IPS-NIHi7 (cell line): ENCODE data around the gene BUD13.

ENCODE experiments used
- DNase-seq: peaks from one replicate; pipeline ENCODE4 v3.0.0; 2012; ENCODE audit warnings: mixed read lengths; ENCODE audit errors: extremely low spot score

The BUD13 gene

DNA sequence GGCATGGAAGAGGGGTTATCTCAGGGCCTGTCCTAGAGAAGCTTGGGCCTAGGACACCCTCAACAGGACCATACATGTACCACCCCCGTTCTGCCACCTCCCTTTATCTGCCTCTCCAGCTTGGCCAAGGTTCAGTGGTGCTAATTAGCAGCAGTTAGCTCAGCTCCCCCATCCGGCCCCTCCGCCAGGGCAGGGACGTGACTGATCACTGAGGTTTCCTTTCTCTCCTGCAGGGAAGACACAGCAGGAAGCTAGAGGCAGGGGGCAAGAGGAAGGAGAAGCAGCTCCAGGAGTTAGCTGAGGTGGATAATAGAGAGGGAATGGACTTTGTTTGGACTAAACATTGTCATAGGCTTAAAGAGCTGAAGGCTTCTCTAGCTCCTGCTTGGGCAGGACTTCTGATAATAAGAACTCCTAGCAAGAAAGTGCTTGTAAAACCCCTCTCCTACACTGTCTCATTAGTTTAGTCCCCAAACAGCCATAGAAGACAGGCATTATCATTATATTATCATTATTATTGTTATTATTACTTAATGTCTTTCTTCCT, 53.8 kb downstream of the BUD13 start:
- DNase-seq, result no peak

DNA sequence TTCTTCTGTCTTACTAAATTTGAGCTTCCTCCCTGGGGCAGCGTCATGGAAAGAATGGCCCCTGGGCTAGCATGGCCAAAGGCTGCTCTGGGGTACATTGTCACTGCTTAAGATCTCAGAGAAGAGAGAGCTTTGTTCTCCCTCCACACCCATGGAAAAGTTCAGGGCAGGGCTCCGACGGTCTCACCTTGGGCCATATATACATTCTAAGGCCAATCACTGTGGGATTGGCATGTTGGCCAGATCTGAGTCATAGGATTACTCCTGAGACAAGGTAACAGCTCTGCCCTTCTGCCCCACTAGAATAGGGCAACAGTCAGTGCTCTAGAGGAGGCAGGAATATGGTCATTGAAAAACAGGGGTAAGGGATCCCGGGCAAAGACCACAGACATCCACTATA, 56.2 kb downstream of the BUD13 start:
- DNase-seq, result no peak

DNA sequence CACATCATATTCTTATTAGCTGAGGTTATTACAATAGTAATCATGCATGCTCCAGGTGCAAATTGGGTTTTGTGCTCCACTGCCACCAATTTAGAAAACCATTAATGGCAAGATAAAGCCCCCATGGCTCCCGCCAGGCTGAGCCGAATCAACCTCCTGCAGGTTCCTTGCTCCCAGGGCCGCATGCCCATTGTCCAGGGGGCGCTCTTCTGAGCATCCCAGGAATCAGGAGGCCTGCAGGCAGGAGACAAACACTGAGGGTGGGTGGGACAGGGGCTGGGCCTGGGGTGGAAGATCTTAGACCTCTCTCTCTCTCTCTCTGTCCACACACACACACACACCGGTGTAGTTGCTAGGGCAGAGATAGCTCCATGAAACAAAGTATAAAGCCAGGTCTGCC, 57.4 kb downstream of the BUD13 start:
- DNase-seq, result peak; percentile 70

DNA sequence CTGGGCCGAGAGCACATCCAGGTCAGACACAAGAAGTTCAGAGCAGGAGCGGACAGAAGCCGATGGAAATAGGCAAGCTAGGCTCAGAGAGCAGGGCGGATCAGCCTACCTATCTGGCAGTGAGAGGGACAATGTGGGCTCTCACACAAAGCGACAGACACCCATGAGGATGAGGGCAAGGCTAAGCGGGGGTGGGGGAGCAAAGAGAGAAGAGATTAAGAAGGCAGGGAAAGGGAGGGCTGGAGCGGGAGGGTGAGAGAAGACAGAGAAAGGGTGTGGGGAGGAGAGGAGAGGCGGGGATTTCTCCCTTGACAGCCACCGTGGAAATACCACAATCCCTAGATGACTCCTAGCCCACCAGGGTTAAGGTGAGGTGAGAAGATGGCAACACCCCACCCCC, 57.9 kb downstream of the BUD13 start:
- no peak for DNase-seq

DNA sequence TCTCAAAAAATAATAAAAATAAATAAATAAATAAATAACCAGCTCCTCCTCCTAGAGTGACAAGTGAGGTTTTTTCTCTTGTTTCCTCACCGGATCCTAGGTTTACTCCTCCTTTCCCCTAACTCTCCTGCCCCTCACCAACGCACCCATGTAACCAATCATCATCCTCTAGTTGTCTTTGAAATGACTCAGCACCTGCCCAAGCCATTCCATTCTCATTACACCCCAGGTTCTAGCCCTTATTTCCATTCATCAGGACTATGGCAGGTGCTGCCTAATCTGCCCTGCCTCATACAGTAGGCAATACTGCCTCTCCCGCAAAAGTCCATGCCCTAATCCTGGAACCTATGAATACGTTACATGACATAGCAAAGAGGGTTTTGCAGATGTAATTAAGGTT, 60.4 kb downstream of the BUD13 start:
- DNase-seq, result no peak

DNA sequence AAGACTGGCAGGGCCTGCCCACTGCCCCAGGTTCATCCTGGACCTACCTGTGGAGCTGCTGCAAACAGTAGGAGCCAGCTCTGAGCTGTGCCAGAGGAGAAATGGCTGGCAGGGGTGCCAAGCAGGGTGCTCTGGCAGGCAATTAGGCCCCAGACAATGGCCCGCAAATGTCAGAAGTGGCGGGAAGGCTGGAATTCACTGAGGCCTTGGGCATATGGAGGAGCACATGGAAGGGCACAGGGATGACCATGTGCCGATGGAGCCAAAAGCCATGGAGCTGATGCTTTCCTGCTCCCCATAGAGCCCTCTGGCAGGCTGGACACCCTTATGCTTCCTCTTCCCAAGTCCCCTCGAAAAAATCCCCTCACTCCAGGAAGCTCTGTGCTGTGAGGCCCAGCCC, 62.0 kb downstream of the BUD13 start:
- no peak for DNase-seq

DNA sequence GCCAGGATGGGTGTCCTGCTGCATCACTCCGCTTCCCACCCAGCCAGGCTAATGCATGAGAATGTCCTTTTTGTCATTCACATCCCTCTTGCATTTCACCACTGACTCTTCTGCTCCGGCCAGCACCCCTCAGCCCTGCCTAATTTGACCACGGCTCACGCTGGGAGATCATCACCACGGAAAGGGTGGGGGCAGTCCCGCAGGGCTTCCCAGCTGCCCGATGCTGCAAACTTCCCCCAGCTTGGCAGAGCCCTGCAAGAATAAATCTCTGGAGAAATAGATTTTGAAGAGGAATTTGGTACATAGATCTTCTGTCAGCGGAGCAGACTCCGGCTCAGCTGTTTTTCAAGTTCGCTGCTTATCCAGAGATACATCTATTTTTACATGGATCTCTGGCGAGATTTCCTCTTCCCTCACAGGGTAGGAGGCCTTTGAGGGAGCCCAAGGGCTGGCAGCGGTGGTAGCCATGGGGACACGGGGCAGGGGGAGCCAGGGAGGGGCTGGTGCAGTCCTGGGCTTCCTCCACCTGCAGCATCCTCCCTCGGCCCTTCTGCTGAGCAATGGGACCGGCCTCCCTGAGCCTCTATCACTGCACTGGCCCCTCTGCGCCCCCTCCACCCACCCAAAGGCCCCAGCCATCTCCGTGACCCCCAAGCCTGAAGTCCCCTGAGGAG, 62.6 kb downstream of the BUD13 start:
- no peak for DNase-seq

DNA sequence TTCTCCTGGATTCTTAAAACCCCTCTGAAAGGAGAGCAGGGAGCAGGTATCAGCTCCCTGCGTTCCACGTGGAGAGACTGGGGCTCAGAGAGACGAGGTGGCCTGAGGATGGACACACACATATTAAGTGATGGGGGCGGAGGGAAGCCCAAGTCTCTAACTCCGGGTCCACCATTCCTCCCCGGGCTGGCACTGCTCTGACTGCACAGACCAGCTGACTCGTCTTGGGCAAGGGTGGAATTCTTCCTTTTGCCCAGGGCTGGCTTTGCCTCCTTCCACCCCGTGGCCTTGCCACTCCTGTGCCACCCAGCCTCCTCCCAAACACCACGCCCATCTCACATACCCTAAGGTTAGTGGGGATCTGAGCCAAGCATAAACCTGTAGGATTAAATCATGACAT, 65.0 kb downstream of the BUD13 start:
- no peak for DNase-seq

DNA sequence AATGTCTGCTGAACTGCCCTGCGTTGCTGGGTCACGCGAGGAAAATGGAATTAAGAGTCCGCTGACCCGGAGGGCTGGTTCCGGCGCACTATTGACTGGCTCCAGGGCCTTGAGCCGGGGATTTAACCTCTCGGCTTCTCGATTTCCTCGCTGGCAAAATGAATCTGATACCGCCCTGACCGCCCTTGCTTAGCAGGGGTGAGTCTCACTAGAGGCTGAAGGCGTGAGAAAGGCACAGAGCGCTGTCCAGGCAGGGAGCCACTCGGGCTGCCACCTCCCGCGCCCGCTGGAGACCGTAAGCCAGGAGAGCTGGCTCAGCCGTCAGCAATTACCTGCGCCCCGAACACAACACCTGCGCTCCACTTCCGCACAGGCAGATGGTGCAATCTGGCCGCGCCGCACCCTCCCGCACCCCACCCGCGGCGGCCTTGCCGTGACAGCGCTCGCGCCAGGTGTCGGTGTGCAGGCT, 65.6 kb downstream of the BUD13 start:
- no peak for DNase-seq

DNA sequence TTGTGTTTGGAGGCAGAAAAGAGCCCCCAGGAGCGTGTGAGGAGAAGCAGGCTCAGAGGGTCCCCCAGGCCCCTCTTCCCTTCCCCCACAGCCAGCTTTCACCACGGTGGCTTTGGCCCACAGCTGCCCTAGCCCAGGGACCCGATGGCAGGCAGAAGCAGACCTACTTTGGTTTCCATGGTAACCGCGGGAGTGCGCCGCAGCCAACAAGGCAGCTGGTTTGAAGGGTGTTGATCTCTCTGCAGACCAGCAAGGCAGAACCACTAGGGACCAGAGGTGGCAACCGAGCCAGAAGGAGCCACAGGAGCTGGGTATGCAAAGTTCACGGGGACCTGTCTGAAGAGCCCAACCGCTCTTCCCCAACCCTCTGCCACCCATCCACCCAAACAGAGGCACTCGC, 69.4 kb downstream of the BUD13 start:
- peak; percentile 77 for DNase-seq

DNA sequence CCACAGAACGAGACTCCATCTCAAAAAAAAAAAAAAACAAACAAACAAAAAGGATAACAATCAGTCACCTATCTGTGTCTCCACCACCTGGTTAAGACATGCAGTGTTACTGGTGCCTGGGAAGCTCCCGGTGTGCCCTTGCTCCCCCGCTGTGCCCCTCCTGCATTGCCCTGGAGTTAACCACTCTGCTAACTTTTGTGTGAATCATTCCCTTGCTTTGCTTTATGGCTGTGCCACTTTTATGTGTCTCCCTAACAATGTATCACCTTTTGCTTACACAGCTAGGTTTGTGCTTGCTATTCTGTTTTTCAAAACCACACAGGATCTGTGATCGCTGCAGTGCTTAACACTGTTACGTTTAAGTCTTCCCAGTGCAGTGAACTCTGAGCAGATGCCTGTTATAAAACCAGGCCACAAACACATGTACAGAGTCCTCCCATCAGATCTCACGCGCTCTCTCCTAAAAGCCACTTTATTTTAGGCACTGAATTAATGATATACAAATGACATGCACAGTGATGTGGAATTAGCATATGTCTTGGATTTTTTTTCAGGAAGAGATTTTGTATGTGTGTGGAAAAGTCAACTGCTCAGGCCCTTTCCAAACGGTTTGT, 69.9 kb downstream of the BUD13 start:
- DNase-seq, result no peak

DNA sequence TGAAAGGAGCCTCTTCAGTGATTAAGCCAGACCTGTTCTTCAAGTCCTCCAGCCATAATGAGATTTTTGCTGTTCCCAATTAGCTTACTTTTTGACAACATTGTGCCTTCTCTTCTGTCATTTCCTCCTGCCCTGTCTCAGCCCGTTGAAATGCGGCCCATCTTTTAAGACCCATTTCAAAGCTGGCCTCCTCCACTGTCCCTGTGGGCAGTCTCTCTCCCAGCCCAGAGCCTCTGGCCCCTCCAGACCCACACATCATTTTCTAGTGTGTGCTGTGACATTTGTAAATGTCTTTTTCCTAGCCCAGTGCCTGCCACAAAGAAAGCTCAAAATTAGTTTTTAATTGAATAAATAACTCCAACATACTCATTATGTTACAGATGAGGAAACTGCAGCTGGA, 70.9 kb downstream of the BUD13 start:
- no peak for DNase-seq

DNA sequence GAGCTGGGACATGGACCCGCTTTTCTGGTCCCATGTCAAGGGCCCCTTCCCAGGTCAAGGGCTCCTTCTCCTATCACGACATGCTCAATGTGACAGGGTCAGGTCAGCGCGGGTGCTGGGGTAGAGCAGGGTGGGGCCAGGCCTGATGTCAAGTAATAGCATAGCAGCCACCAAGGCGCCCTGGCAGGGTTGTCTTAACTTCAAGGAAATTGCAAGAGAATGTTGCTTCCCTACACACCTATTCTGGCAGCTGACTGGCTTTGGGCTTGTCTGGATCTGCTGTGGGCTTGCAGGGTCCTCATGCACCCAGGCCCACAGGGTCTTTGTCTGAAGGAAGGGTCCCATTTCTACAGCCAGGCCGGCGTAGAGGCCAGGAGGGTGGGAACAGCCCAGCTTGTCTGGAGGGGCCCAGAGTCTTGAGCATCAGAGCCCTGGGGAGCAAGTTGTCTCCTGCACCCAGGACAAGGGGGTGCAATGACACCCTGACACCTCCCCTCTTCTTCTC, 71.4 kb downstream of the BUD13 start:
- DNase-seq, result no peak

DNA sequence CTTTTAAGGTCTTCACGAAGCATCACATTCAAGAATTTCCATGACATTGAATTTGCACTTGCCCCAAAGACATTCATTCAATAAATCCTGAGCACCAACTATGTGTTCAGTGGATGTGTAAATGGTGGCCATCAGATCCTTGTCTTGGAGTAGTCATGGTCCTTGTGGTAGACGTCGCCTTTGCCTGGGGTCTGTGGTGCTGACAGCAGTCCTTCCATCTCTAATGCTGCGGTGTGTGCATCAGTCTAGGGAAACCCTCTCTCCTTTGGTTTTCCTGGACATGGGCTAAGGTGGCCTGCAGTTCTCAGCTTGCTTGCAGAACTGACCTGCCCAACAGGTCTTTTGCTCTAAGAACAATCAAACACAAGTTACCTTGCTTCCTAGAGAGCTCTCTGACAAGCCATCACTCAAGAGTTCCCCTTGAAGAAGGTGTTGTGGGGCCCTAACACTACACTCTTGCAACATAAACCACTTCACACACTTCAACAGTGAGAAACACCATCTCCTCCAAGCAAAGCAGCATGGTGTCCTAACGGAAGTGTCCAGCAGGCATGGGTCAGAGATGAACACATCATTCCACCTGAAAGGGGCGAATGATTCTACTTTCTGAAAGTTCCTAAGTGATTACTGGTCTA, 72.1 kb downstream of the BUD13 start:
- DNase-seq, result no peak
